Testis (tissue), 2 donors: Measurements from ENCODE around the gene OXER1.

Experiments
- POLR2A ChIP-seq: fragments of 450-650 bp; IDR thresholded peaks from one replicate; pipeline ENCODE4 v1.6.1; 2017; ENCODE audit warnings: antibody characterized with exemption, mild to moderate bottlenecking, moderate library complexity
- TF ChIP-seq, protein P1 (sequence below), 3 experiments: fragments of 450-650 bp in 2 of 3; fragments of 200-600 bp in 1 of 3; sonication (generic) in 1 of 3; IDR thresholded peaks; one replicate each; pipeline ENCODE4 v1.5.1; 2016 to 2019; ENCODE audit warnings: antibody characterized with exemption in 3 of 3, mild to moderate bottlenecking in 2 of 3, moderate library complexity in 1 of 3

DNA sequence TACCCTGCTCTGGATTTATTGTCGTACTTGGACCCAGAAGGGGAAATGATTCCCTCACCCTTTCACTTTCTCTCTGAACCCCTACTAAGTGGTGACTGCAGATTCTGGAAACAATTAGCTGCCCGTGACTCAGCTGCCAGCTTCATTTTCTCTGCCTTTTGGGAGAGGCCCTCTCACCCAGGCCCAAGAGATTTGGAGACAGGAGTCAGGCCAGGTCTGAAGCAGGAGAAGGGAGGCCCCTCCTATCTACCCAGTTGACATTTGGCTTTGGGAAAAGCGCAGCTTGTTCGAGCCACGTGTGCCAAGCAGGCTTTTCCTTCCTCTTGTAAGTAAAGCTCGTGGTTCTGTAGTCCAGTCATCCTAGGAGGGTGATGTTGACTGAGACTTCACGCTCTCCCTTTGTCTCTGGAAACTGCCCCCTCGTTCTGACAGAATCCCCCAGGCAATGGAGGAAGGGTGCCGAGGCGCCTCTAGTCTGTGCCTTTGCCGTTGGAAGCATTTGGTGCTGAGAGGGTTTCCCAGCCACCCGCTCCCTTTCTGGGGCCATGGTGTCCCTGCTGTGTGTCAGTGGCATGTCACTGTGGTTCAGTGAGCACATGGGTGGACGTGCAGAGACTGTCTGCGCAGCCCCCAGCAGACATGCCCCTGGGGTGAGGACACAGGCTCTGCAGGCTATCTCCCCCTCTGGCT is 8.6 kb downstream of the OXER1 start:
- TF ChIP-seq, protein P1, sequence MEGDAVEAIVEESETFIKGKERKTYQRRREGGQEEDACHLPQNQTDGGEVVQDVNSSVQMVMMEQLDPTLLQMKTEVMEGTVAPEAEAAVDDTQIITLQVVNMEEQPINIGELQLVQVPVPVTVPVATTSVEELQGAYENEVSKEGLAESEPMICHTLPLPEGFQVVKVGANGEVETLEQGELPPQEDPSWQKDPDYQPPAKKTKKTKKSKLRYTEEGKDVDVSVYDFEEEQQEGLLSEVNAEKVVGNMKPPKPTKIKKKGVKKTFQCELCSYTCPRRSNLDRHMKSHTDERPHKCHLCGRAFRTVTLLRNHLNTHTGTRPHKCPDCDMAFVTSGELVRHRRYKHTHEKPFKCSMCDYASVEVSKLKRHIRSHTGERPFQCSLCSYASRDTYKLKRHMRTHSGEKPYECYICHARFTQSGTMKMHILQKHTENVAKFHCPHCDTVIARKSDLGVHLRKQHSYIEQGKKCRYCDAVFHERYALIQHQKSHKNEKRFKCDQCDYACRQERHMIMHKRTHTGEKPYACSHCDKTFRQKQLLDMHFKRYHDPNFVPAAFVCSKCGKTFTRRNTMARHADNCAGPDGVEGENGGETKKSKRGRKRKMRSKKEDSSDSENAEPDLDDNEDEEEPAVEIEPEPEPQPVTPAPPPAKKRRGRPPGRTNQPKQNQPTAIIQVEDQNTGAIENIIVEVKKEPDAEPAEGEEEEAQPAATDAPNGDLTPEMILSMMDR (IDR thresholded peaks at IDR 0.05): no peak
- no peak for TF ChIP-seq POLR2A
